Measurements from ENCODE around the gene ZNF592. TPM values are rescaled to one million over a fixed set of nuclear protein-coding genes. Genes with fewer than 3 reads are reported as not detected.

The ZNF592 gene
- total RNA-seq, 1 donor from 2014 or later: 19.0 TPM

DNA sequence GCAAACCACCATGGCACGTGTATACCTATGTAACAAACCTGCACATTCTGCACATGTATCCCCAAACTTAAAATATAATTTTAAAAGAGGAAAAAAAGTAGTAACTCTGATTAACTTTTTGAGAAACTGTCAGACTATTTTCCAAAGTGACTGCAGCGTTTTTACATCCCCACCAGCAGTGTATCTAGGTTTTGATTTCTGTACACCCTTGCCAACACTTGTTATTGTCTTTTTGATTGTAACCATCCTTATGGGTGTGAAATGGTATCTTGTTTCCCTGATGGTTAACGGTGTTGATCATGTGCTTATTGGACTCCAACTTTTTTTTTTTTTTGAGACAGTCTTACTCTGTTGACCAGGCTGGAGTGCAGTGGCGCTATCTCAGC, 45.8 kb downstream of the ZNF592 start:
- no peak overlapping the region for H3K4me3 ChIP-seq
- H3K27me3 ChIP-seq (ENCODE audit: low read depth): no peaks in the 10 kb centered on the region
- H3K4me1 ChIP-seq: peaks cover 21% of the 10 kb centered on the region
- no peak overlapping the region for H3K27ac ChIP-seq (replicated peaks)
- H3K9me3 ChIP-seq (replicated peaks): no peaks in the 10 kb centered on the region
- TF ChIP-seq, protein P1, sequence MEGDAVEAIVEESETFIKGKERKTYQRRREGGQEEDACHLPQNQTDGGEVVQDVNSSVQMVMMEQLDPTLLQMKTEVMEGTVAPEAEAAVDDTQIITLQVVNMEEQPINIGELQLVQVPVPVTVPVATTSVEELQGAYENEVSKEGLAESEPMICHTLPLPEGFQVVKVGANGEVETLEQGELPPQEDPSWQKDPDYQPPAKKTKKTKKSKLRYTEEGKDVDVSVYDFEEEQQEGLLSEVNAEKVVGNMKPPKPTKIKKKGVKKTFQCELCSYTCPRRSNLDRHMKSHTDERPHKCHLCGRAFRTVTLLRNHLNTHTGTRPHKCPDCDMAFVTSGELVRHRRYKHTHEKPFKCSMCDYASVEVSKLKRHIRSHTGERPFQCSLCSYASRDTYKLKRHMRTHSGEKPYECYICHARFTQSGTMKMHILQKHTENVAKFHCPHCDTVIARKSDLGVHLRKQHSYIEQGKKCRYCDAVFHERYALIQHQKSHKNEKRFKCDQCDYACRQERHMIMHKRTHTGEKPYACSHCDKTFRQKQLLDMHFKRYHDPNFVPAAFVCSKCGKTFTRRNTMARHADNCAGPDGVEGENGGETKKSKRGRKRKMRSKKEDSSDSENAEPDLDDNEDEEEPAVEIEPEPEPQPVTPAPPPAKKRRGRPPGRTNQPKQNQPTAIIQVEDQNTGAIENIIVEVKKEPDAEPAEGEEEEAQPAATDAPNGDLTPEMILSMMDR (IDR thresholded peaks at IDR 0.05; ENCODE audit: borderline replicate concordance): no peak
- peaks cover 58% of the 10 kb centered on the region for H3K36me3 ChIP-seq
- DNase-seq: no peak
- intact Hi-C loops (cut with micrococcal nuclease): no loop called here

- peaks cover 19% of the 10 kb centered on the region for H3K4me1 ChIP-seq
- H3K36me3 ChIP-seq: peaks cover 68% of the 10 kb centered on the region
- TF ChIP-seq, protein P1 (IDR thresholded peaks at IDR 0.05; ENCODE audit: borderline replicate concordance): no peak
- no peak overlapping the region for H3K4me3 ChIP-seq
- no peaks in the 10 kb centered on the region for H3K27me3 ChIP-seq (ENCODE audit: low read depth)
- H3K9me3 ChIP-seq (replicated peaks): no peaks in the 10 kb centered on the region
- intact Hi-C loops (cut with micrococcal nuclease): no loop called here
- H3K27ac ChIP-seq (replicated peaks): no peak overlapping the region
- DNase-seq: no peak
These were observed 46.8 kb downstream of the ZNF592 start for GRCh38 chr15:84795186-84795585.

DNA sequence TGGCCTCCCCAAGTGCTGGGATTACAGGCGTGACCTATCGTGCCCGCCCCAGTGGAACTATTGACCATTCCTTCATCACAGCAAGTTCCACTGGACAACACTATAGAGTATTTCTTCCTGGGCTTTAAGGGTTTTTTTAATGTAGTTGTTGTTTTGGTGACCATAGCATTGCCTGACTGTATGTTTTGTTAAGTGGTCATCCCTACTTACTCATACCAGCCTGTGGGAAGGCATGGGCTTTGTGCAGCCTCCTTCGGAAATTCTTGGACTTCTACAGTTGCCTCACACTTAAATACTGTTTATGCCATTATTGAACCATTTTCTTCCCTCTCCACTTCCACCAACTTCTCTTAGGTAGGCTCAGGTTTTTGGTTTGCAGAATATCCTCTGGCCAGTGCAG, 48.8 kb downstream of the ZNF592 start:
- Histone ChIP-seq H3K27me3 (ENCODE audit: low read depth) (no peaks in the 10 kb centered on the region), H3K9me3 (replicated peaks) (no peaks in the 10 kb centered on the region), H3K27ac (replicated peaks) (no peak overlapping the region), H3K36me3 (peaks cover 68% of the 10 kb centered on the region), H3K4me3 (no peak overlapping the region), H3K4me1 (peaks cover 11% of the 10 kb centered on the region)
- intact Hi-C loops (cut with micrococcal nuclease): no loop called here
- TF ChIP-seq, protein P1 (IDR thresholded peaks at IDR 0.05; ENCODE audit: borderline replicate concordance): no peak
- DNase-seq: no peak

GRCh38 chr15:84797801-84798200, 49.4 kb downstream of the ZNF592 start:
- intact Hi-C loops (cut with micrococcal nuclease): no loop called here
- TF ChIP-seq, protein P1 (IDR thresholded peaks at IDR 0.05; ENCODE audit: borderline replicate concordance): no peak
- peaks cover 11% of the 10 kb centered on the region for H3K4me1 ChIP-seq
- no peaks in the 10 kb centered on the region for H3K27me3 ChIP-seq (ENCODE audit: low read depth)
- DNase-seq: no peak
- H3K27ac ChIP-seq (replicated peaks): no peak overlapping the region
- H3K36me3 ChIP-seq: peaks cover 68% of the 10 kb centered on the region
- H3K9me3 ChIP-seq (replicated peaks): no peaks in the 10 kb centered on the region
- H3K4me3 ChIP-seq: no peak overlapping the region

DNA sequence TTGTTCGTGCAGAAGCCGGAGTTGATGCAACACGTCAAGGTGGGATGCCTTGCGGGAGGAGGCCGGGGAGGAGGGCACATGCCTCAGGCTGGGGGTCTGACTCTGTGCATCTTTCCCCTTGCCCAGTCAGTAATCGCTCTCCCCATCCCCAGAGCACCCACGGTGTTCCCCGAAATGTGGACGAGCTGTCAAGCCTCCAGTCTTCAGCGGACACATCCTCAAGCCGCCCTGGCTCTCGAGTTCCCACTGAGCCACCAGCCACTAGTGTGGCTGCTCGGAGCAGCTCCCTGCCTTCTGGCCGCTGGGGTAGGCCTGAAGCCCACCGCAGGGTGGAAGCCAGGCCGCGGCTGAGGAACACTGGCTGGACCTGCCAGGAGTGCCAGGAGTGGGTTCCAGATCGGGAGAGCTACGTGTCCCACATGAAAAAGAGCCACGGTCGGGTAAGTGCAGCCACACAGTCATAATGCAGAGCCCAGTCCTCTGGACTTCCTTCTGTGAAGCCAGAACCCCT, 50.1 kb downstream of the ZNF592 start:
- peaks cover 11% of the 10 kb centered on the region for H3K4me1 ChIP-seq
- no peak overlapping the region for H3K27ac ChIP-seq (replicated peaks)
- TF ChIP-seq, protein P1 (IDR thresholded peaks at IDR 0.05; ENCODE audit: borderline replicate concordance): no peak
- peaks cover 66% of the 10 kb centered on the region for H3K36me3 ChIP-seq
- DNase-seq: no peak
- intact Hi-C loops (cut with micrococcal nuclease): no loop called here
- H3K9me3 ChIP-seq (replicated peaks): no peaks in the 10 kb centered on the region
- no peaks in the 10 kb centered on the region for H3K27me3 ChIP-seq (ENCODE audit: low read depth)
- no peak overlapping the region for H3K4me3 ChIP-seq

Measured in left ventricle myocardium inferior (tissue), 1 donor.